KMS-11 (cell line): Measurements from ENCODE around the gene LGALS9.
"Not testable (repeated sequence)": the region's sequence is repeated elsewhere in the genome, so short reads cannot be mapped to it uniquely, and the experiment has no call there.

ENCODE experiments used
- H2AFZ ChIP-seq: fragments of 200-600 bp; sonication (generic); 2 replicates; pipeline ENCODE4 v1.6.1; 2016; ENCODE audit warnings: antibody characterized with exemption, mixed run types, low read depth
- H3K27ac ChIP-seq: fragments of 200-600 bp; sonication (generic); 2 replicates; pipeline ENCODE4 v1.6.1; 2016; ENCODE audit warnings: mild to moderate bottlenecking, mixed run types
- H3K27me3 ChIP-seq: fragments of 200-600 bp; sonication (generic); 2 replicates; pipeline ENCODE4 v1.6.1; 2017; ENCODE audit warnings: mild to moderate bottlenecking, low read depth, mixed run types, moderate library complexity; ENCODE audit not compliant: insufficient read depth
- H3K36me3 ChIP-seq: fragments of 200-600 bp; sonication (generic); 2 replicates; pipeline ENCODE4 v1.6.1; 2017; ENCODE audit warnings: mild to moderate bottlenecking, mixed run types; ENCODE audit not compliant: insufficient read depth
- H3K4me1 ChIP-seq: fragments of 200-600 bp; sonication (generic); 2 replicates; pipeline ENCODE4 v1.6.1; 2016; ENCODE audit warnings: mild to moderate bottlenecking, low read depth, mixed run types; ENCODE audit not compliant: poor library complexity, severe bottlenecking
- H3K4me2 ChIP-seq: fragments of 200-600 bp; sonication (generic); 2 replicates; pipeline ENCODE4 v1.7.0; 2016; ENCODE audit warnings: mild to moderate bottlenecking, mixed run types
- H3K4me3 ChIP-seq: fragments of 200-600 bp; sonication (generic); IDR thresholded peaks from 2 replicates; pipeline ENCODE4 v1.6.1; 2017; ENCODE audit warnings: low read depth, low read length, mixed read lengths; ENCODE audit not compliant: insufficient read depth
- H3K79me2 ChIP-seq: fragments of 200-600 bp; sonication (generic); 2 replicates; pipeline ENCODE4 v1.6.1; 2016; ENCODE audit warnings: low read depth, mixed run types; ENCODE audit not compliant: insufficient read depth
- H3K9ac ChIP-seq: fragments of 200-600 bp; sonication (generic); 2 replicates; pipeline ENCODE4 v1.6.1; 2016; ENCODE audit warnings: mild to moderate bottlenecking, mixed run types
- H4K20me1 ChIP-seq: fragments of 200-600 bp; sonication (generic); 2 replicates; pipeline ENCODE4 v1.6.1; 2016; ENCODE audit warnings: mild to moderate bottlenecking, mixed run types; ENCODE audit not compliant: insufficient read depth
- TF ChIP-seq, protein P1 (sequence below): fragments of 200-600 bp; sonication (generic); conservative IDR thresholded peaks from 2 replicates; pipeline ENCODE4 v1.6.1; 2017; ENCODE audit warnings: low read depth, mild to moderate bottlenecking, antibody characterized with exemption, low read length, moderate library complexity, mixed read lengths

Gene LGALS9

DNA sequence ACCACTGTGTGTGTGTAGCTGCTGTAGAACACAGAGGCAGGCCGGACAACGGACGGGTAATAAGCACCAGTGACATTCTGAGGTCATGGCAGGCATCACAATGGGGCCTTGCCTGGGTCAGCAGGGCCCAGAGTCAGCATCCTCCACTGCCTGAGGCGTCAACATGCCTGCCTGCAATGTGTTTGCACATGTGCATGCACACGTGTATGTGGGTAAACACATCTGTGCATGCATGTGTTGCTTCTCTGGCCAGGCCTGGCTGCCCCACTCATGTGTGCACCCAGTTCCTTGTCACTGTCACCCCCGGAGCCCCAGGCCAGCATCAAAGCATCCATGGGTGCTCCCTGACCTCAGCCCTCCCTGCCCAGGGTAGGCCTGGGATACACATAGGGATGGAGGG is 43.3 kb downstream of the LGALS9 start:
- no peaks in the 10 kb centered on the region for H3K27me3 ChIP-seq
- TF ChIP-seq, protein P1, sequence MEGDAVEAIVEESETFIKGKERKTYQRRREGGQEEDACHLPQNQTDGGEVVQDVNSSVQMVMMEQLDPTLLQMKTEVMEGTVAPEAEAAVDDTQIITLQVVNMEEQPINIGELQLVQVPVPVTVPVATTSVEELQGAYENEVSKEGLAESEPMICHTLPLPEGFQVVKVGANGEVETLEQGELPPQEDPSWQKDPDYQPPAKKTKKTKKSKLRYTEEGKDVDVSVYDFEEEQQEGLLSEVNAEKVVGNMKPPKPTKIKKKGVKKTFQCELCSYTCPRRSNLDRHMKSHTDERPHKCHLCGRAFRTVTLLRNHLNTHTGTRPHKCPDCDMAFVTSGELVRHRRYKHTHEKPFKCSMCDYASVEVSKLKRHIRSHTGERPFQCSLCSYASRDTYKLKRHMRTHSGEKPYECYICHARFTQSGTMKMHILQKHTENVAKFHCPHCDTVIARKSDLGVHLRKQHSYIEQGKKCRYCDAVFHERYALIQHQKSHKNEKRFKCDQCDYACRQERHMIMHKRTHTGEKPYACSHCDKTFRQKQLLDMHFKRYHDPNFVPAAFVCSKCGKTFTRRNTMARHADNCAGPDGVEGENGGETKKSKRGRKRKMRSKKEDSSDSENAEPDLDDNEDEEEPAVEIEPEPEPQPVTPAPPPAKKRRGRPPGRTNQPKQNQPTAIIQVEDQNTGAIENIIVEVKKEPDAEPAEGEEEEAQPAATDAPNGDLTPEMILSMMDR = no peak
- no peak overlapping the region for H3K27ac ChIP-seq
- H3K79me2 ChIP-seq = no peaks in the 10 kb centered on the region
- no peak overlapping the region for H3K4me2 ChIP-seq
- H3K4me1 ChIP-seq = no peaks in the 10 kb centered on the region
- no peaks in the 10 kb centered on the region for H4K20me1 ChIP-seq
- H3K9ac ChIP-seq = no peak overlapping the region
- H3K36me3 ChIP-seq = no peaks in the 10 kb centered on the region
- no peak overlapping the region for H3K4me3 ChIP-seq
- no peak overlapping the region for H2AFZ ChIP-seq

GRCh38 chr17:27677191-27677590 is 46.2 kb downstream of the LGALS9 start:
- no peaks in the 10 kb centered on the region for H3K36me3 ChIP-seq
- no peak overlapping the region for H3K4me3 ChIP-seq

DNA sequence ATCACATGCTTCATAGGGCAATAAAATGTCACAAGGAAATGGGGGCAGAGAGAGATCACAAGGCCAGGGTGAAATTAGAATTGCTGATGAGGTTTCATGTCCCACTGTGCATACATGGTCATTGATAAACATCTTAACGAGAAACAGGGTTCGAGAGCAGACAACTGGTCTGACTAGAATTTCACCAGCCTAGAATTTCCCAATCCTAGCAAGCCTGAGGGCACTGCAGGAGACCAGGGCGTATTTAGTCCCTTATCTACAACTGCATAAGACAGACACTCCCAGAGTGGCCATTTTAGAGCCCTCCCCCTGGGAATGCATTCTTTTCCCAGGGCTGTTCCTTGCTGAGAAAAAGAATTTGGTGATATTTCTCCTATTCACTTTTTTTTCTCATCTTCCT is 55.3 kb downstream of the LGALS9 start:
- not testable (repeated sequence) for H2AFZ ChIP-seq, H3K36me3 ChIP-seq, H3K4me3 ChIP-seq, H4K20me1 ChIP-seq, H3K4me2 ChIP-seq, H3K27me3 ChIP-seq, H3K4me1 ChIP-seq, H3K9ac ChIP-seq, H3K27ac ChIP-seq, H3K79me2 ChIP-seq

More at GRCh38 chr17:27677191-27677590, 46.2 kb downstream of the LGALS9 start:
- TF ChIP-seq, protein P1 = no peak
- H3K4me1 ChIP-seq = no peaks in the 10 kb centered on the region
- no peaks in the 10 kb centered on the region for H3K27me3 ChIP-seq
- no peaks in the 10 kb centered on the region for H3K79me2 ChIP-seq
- H3K27ac ChIP-seq = no peak overlapping the region
- H3K9ac ChIP-seq = no peak overlapping the region
- no peaks in the 10 kb centered on the region for H4K20me1 ChIP-seq
- H3K4me2 ChIP-seq = no peak overlapping the region
- H2AFZ ChIP-seq = no peak overlapping the region

DNA sequence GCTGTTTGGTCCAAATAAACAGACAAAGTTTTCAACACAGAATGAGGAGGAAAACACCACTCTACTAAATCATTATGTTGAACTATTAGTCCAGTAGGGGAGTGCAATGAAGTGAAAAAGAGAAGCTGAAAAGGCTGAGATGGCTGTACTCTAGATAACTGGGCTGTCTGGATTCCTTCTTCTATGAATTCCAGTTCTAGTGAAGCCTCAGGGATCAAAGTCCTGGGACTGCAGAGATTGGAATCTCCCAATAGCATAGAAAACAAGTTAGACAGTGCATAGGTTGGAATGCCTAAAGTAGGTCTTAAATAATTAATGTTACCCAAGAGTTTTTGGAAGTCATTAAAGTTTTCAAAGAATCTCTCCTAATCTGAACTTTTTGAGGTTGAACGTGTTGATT is 59.9 kb downstream of the LGALS9 start:
- no peak overlapping the region for H3K4me3 ChIP-seq
- no peaks in the 10 kb centered on the region for H3K79me2 ChIP-seq
- no peak overlapping the region for H2AFZ ChIP-seq
- no peaks in the 10 kb centered on the region for H3K36me3 ChIP-seq
- H3K4me1 ChIP-seq = no peaks in the 10 kb centered on the region
- H3K27ac ChIP-seq = no peak overlapping the region
- H3K4me2 ChIP-seq = no peak overlapping the region
- no peaks in the 10 kb centered on the region for H4K20me1 ChIP-seq
- H3K9ac ChIP-seq = no peak overlapping the region
- TF ChIP-seq, protein P1 = no peak
- no peaks in the 10 kb centered on the region for H3K27me3 ChIP-seq

- not testable (repeated sequence) for H2AFZ ChIP-seq, H3K27ac ChIP-seq, H3K4me1 ChIP-seq, H3K4me2 ChIP-seq, H3K9ac ChIP-seq, H3K36me3 ChIP-seq, H3K27me3 ChIP-seq, H4K20me1 ChIP-seq, H3K4me3 ChIP-seq, H3K79me2 ChIP-seq
Measured at GRCh38 chr17:27695254-27695814, 64.3 kb downstream of the LGALS9 start.
